Measurements from ENCODE around the gene C4B.
"Not testable (repeated sequence)": the region's sequence is repeated elsewhere in the genome, so short reads cannot be mapped to it uniquely, and the experiment has no call there.

The C4B gene

GRCh38 chr6:32003301-32003700, 11.3 kb upstream of the C4B start:
- not testable (repeated sequence) for H3K79me1 ChIP-seq (replicated peaks; ENCODE audit: low read length, poor library complexity, severe bottlenecking); H4K91ac ChIP-seq (ENCODE audit: low read length); H2AFZ ChIP-seq (ENCODE audit: low read depth, low read length); H2BK12ac ChIP-seq (ENCODE audit: low read length in 2 of 2); H2BK15ac ChIP-seq (ENCODE audit: low read depth, poor library complexity, severe bottlenecking); H3K18ac ChIP-seq (ENCODE audit: low read depth in 1 of 2, low read length in 2 of 2); H3K36me3 ChIP-seq (ENCODE audit: control insufficient read depth in 1 of 2, insufficient read depth in 2 of 2, low read depth in 1 of 2, low read length in 2 of 2); H2BK5ac ChIP-seq (ENCODE audit: low read depth, low read length, poor library complexity, severe bottlenecking); H4K8ac ChIP-seq (ENCODE audit: low read length); H3K27ac ChIP-seq (ENCODE audit: low read length, poor library complexity, severe bottlenecking); H3K14ac ChIP-seq (ENCODE audit: low read length in 2 of 2); H3K4me3 ChIP-seq (ENCODE audit: insufficient read depth in 1 of 2, low read depth in 1 of 2, low read length in 2 of 2); DNase-seq; H3K4me1 ChIP-seq (ENCODE audit: control insufficient read depth, insufficient read depth, low read depth, low read length); H3K4me2 ChIP-seq (ENCODE audit: low read length, poor library complexity, severe bottlenecking); H2BK120ac ChIP-seq (ENCODE audit: low read depth, low read length); H3K27me3 ChIP-seq (ENCODE audit: control insufficient read depth in 1 of 2, insufficient read depth in 1 of 2, low read length in 2 of 2); H3K9ac ChIP-seq (ENCODE audit: low read length); H3K4ac ChIP-seq (ENCODE audit: low read depth in 1 of 2, low read length in 2 of 2); H3K9me3 ChIP-seq (ENCODE audit: control insufficient read depth, low read length); H3K23ac ChIP-seq (ENCODE audit: low read length in 2 of 2); H2AK5ac ChIP-seq (ENCODE audit: low read length, severe bottlenecking)
- WGBS, result no CpG with 5 or more reads among the region's 7 CpGs

- not testable (repeated sequence) for H3K9me3 ChIP-seq (ENCODE audit: control insufficient read depth, low read length); H3K4ac ChIP-seq (ENCODE audit: low read depth in 1 of 2, low read length in 2 of 2); H2BK15ac ChIP-seq (ENCODE audit: low read depth, poor library complexity, severe bottlenecking); H3K27me3 ChIP-seq (ENCODE audit: control insufficient read depth in 1 of 2, insufficient read depth in 1 of 2, low read length in 2 of 2); H3K36me3 ChIP-seq (ENCODE audit: control insufficient read depth in 1 of 2, insufficient read depth in 2 of 2, low read depth in 1 of 2, low read length in 2 of 2); H4K91ac ChIP-seq (ENCODE audit: low read length); H2BK120ac ChIP-seq (ENCODE audit: low read depth, low read length); DNase-seq; H3K18ac ChIP-seq (ENCODE audit: low read depth in 1 of 2, low read length in 2 of 2); H2AK5ac ChIP-seq (ENCODE audit: low read length, severe bottlenecking); H3K79me1 ChIP-seq (replicated peaks; ENCODE audit: low read length, poor library complexity, severe bottlenecking); H4K8ac ChIP-seq (ENCODE audit: low read length); H3K27ac ChIP-seq (ENCODE audit: low read length, poor library complexity, severe bottlenecking); H2AFZ ChIP-seq (ENCODE audit: low read depth, low read length); H3K14ac ChIP-seq (ENCODE audit: low read length in 2 of 2); H3K4me2 ChIP-seq (ENCODE audit: low read length, poor library complexity, severe bottlenecking); H3K4me1 ChIP-seq (ENCODE audit: control insufficient read depth, insufficient read depth, low read depth, low read length); H2BK12ac ChIP-seq (ENCODE audit: low read length in 2 of 2); H3K23ac ChIP-seq (ENCODE audit: low read length in 2 of 2); H3K4me3 ChIP-seq (ENCODE audit: insufficient read depth in 1 of 2, low read depth in 1 of 2, low read length in 2 of 2); H3K9ac ChIP-seq (ENCODE audit: low read length); H2BK5ac ChIP-seq (ENCODE audit: low read depth, low read length, poor library complexity, severe bottlenecking)
- WGBS, result no CpG with 5 or more reads among the region's 4 CpGs
These were observed 10.2 kb upstream of the C4B start for GRCh38 chr6:32004393-32004792.

- H3K79me1 ChIP-seq (replicated peaks; ENCODE audit: low read length, poor library complexity, severe bottlenecking); H3K14ac ChIP-seq (ENCODE audit: low read length in 2 of 2); H2BK5ac ChIP-seq (ENCODE audit: low read depth, low read length, poor library complexity, severe bottlenecking); H2AK5ac ChIP-seq (ENCODE audit: low read length, severe bottlenecking); H4K91ac ChIP-seq (ENCODE audit: low read length); H2AFZ ChIP-seq (ENCODE audit: low read depth, low read length); H3K27ac ChIP-seq (ENCODE audit: low read length, poor library complexity, severe bottlenecking); H3K4me1 ChIP-seq (ENCODE audit: control insufficient read depth, insufficient read depth, low read depth, low read length); H2BK12ac ChIP-seq (ENCODE audit: low read length in 2 of 2); H3K4me2 ChIP-seq (ENCODE audit: low read length, poor library complexity, severe bottlenecking); H3K23ac ChIP-seq (ENCODE audit: low read length in 2 of 2); H3K36me3 ChIP-seq (ENCODE audit: control insufficient read depth in 1 of 2, insufficient read depth in 2 of 2, low read depth in 1 of 2, low read length in 2 of 2); H2BK15ac ChIP-seq (ENCODE audit: low read depth, poor library complexity, severe bottlenecking); H3K9ac ChIP-seq (ENCODE audit: low read length); H3K18ac ChIP-seq (ENCODE audit: low read depth in 1 of 2, low read length in 2 of 2); DNase-seq; H2BK120ac ChIP-seq (ENCODE audit: low read depth, low read length); H3K4ac ChIP-seq (ENCODE audit: low read depth in 1 of 2, low read length in 2 of 2); H3K4me3 ChIP-seq (ENCODE audit: insufficient read depth in 1 of 2, low read depth in 1 of 2, low read length in 2 of 2); H4K8ac ChIP-seq (ENCODE audit: low read length); H3K27me3 ChIP-seq (ENCODE audit: control insufficient read depth in 1 of 2, insufficient read depth in 1 of 2, low read length in 2 of 2); H3K9me3 ChIP-seq (ENCODE audit: control insufficient read depth, low read length): not testable (repeated sequence)
- 95% methylated on average over 5 of the region's 13 CpGs for WGBS
These were observed 9.6 kb upstream of the C4B start for GRCh38 chr6:32004864-32005537.

- H3K9ac ChIP-seq (ENCODE audit: low read length); H4K8ac ChIP-seq (ENCODE audit: low read length); H2AK5ac ChIP-seq (ENCODE audit: low read length, severe bottlenecking); H4K91ac ChIP-seq (ENCODE audit: low read length); H3K27ac ChIP-seq (ENCODE audit: low read length, poor library complexity, severe bottlenecking); H3K14ac ChIP-seq (ENCODE audit: low read length in 2 of 2); H2BK15ac ChIP-seq (ENCODE audit: low read depth, poor library complexity, severe bottlenecking); H3K9me3 ChIP-seq (ENCODE audit: control insufficient read depth, low read length); H2BK5ac ChIP-seq (ENCODE audit: low read depth, low read length, poor library complexity, severe bottlenecking); H2BK12ac ChIP-seq (ENCODE audit: low read length in 2 of 2); H3K27me3 ChIP-seq (ENCODE audit: control insufficient read depth in 1 of 2, insufficient read depth in 1 of 2, low read length in 2 of 2); H2BK120ac ChIP-seq (ENCODE audit: low read depth, low read length); H3K4me2 ChIP-seq (ENCODE audit: low read length, poor library complexity, severe bottlenecking); H3K36me3 ChIP-seq (ENCODE audit: control insufficient read depth in 1 of 2, insufficient read depth in 2 of 2, low read depth in 1 of 2, low read length in 2 of 2); H3K4me1 ChIP-seq (ENCODE audit: control insufficient read depth, insufficient read depth, low read depth, low read length); H3K4me3 ChIP-seq (ENCODE audit: insufficient read depth in 1 of 2, low read depth in 1 of 2, low read length in 2 of 2); H3K79me1 ChIP-seq (replicated peaks; ENCODE audit: low read length, poor library complexity, severe bottlenecking); H3K4ac ChIP-seq (ENCODE audit: low read depth in 1 of 2, low read length in 2 of 2); H3K23ac ChIP-seq (ENCODE audit: low read length in 2 of 2); H2AFZ ChIP-seq (ENCODE audit: low read depth, low read length); DNase-seq; H3K18ac ChIP-seq (ENCODE audit: low read depth in 1 of 2, low read length in 2 of 2): not testable (repeated sequence)
- WGBS, result no CpG with 5 or more reads among the region's 9 CpGs
These were observed 9.1 kb upstream of the C4B start for GRCh38 chr6:32005538-32005880.

Data from mesenchymal stem cell (in vitro differentiated cells and primary cell).